A673 (cell line): ENCODE measurements around the gene DHRS12. TPM values are rescaled to one million over a fixed set of nuclear protein-coding genes. Genes with fewer than 3 reads are reported as not detected.

Experiments used
- BruUV-seq: library from RNA; stranded (reverse); fragments of 400-500 nt; replicated peaks from 2 replicates; lab custom pipeline; 2021; lab: Mats Ljungman, UMichigan
- CTCF ChIA-PET: fragments of 300-600 bp; sonication (Branson Sonifier 250); formaldehyde crosslinking; loops from one replicate; lab custom pipeline; 2022; ENCODE audit warnings: antibody characterized with exemption; lab: Charles Lee
- POLR2A ChIA-PET: fragments of 300-600 bp; sonication (Branson Sonifier 250); formaldehyde crosslinking; loops from one replicate; lab custom pipeline; 2022; ENCODE audit warnings: antibody characterized with exemption; ENCODE audit not compliant: low non-redundant PET; lab: Charles Lee
- DNase-seq: peaks from one replicate; pipeline ENCODE4 v3.0.0-alpha.2; 2015; ENCODE audit warnings: low spot score
- H3K27ac ChIP-seq: fragments of 200-600 bp; sonication (generic); 2 replicates; pipeline ENCODE4 v1.5.1; 2016; ENCODE audit warnings: mixed run types, low read depth, mild to moderate bottlenecking, mixed read lengths, antibody characterized with exemption, low read length; ENCODE audit not compliant: poor library complexity, severe bottlenecking
- H3K27me3 ChIP-seq: fragments of 200-600 bp; sonication (generic); replicated peaks from 2 replicates; pipeline ENCODE4 v1.6.1; 2017; ENCODE audit warnings: mixed run types, low read depth, mild to moderate bottlenecking, mixed read lengths, antibody characterized with exemption, low read length; ENCODE audit not compliant: insufficient read depth, poor library complexity
- H3K36me3 ChIP-seq: fragments of 200-600 bp; sonication (generic); 2 replicates; pipeline ENCODE4 v1.6.1; 2016; ENCODE audit warnings: mixed run types, mild to moderate bottlenecking, mixed read lengths, antibody characterized with exemption, low read length; ENCODE audit not compliant: insufficient read depth, poor library complexity, severe bottlenecking
- H3K4me1 ChIP-seq: fragments of 200-600 bp; sonication (generic); 2 replicates; pipeline ENCODE4 v1.6.1; 2017; ENCODE audit warnings: mixed run types, mild to moderate bottlenecking, mixed read lengths, antibody characterized with exemption, low read length; ENCODE audit not compliant: insufficient read depth, poor library complexity, severe bottlenecking
- H3K4me3 ChIP-seq: fragments of 200-600 bp; sonication (generic); 2 replicates; pipeline ENCODE4 v1.5.1; 2016; ENCODE audit warnings: low read depth, mixed run types, mild to moderate bottlenecking, mixed read lengths, low read length; ENCODE audit not compliant: poor library complexity, severe bottlenecking
- H3K9me3 ChIP-seq: fragments of 200-600 bp; sonication (generic); 2 replicates; pipeline ENCODE4 v1.6.1; 2016; ENCODE audit warnings: mixed run types, low read depth, mild to moderate bottlenecking, mixed read lengths, antibody characterized with exemption, low read length; ENCODE audit not compliant: poor library complexity, severe bottlenecking
- EZH2 ChIP-seq: fragments of 200-600 bp; sonication (generic); IDR thresholded peaks from 2 replicates; pipeline ENCODE4 v1.6.1; 2017; ENCODE audit warnings: borderline replicate concordance, low read depth, mild to moderate bottlenecking, mixed read lengths, antibody characterized with exemption, low read length; ENCODE audit not compliant: poor library complexity, severe bottlenecking
- intact Hi-C: fragments of 100-400 bp; cut with micrococcal nuclease; formaldehyde crosslinking; loops from one replicate; pipeline ENCODE4 v1.10.0; 2022; ENCODE audit not compliant: unreplicated experiment
- total RNA-seq: library from RNA; stranded (reverse); gene quantifications from 2 replicates; pipeline ENCODE4 v1.2.3, GENCODE V29; 2021
- TF ChIP-seq, protein P1 (sequence below): fragments of 300-800, 200-600 bp; sonication (generic); conservative IDR thresholded peaks from 2 replicates; pipeline ENCODE4 v1.5.1; 2017; ENCODE audit warnings: low read depth, mild to moderate bottlenecking, antibody characterized with exemption, low read length, moderate library complexity, mixed read lengths

DHRS12 gene
- total RNA-seq, 1 experiment from 2014 or later = 2.8 TPM

DNA sequence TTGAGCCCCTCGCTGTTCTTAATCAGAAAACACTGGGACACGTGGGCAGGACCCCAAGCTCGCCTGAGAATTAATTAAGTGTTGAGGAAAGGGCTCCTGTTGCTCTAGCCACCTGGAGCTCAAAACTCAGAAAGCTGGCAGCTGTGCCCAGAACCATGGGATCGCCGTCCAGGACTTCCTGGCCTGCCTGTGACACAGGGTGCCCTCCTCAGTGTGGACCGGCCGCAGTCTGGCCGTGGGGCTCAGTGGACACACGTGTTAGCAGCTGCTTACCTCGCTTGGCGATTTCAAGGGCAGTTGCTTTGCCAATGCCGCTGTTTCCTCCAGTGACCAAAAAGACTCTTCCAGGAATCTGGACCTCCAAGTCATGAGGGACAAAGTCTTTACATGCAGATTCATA is 4.7 kb downstream of the DHRS12 start:
- Histone ChIP-seq H3K9me3 (no peaks in the 10 kb centered on the region), H3K36me3 (no peaks in the 10 kb centered on the region), H3K27ac (no peak overlapping the region), H3K4me1 (peaks cover 20% of the 10 kb centered on the region), H3K4me3 (no peak overlapping the region), H3K27me3 (no peaks in the 10 kb centered on the region)
- TF ChIP-seq, protein P1, sequence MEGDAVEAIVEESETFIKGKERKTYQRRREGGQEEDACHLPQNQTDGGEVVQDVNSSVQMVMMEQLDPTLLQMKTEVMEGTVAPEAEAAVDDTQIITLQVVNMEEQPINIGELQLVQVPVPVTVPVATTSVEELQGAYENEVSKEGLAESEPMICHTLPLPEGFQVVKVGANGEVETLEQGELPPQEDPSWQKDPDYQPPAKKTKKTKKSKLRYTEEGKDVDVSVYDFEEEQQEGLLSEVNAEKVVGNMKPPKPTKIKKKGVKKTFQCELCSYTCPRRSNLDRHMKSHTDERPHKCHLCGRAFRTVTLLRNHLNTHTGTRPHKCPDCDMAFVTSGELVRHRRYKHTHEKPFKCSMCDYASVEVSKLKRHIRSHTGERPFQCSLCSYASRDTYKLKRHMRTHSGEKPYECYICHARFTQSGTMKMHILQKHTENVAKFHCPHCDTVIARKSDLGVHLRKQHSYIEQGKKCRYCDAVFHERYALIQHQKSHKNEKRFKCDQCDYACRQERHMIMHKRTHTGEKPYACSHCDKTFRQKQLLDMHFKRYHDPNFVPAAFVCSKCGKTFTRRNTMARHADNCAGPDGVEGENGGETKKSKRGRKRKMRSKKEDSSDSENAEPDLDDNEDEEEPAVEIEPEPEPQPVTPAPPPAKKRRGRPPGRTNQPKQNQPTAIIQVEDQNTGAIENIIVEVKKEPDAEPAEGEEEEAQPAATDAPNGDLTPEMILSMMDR = no peak
- no peak for TF ChIP-seq EZH2
- intact Hi-C loops = loop anchor here (5.0 to 10.0 kb wide), 3 partner anchors 294 to 572 kb away; no protein-coding TSS in a partner anchor
- BruUV-seq = no TSS peak
- POLR2A ChIA-PET = interaction anchor here (1.0 kb wide), 1 partner anchor 346 kb away, joined by 3 read pairs; no protein-coding TSS in a partner anchor
- no peak for DNase-seq
- CTCF ChIA-PET = no interaction called here

DNA sequence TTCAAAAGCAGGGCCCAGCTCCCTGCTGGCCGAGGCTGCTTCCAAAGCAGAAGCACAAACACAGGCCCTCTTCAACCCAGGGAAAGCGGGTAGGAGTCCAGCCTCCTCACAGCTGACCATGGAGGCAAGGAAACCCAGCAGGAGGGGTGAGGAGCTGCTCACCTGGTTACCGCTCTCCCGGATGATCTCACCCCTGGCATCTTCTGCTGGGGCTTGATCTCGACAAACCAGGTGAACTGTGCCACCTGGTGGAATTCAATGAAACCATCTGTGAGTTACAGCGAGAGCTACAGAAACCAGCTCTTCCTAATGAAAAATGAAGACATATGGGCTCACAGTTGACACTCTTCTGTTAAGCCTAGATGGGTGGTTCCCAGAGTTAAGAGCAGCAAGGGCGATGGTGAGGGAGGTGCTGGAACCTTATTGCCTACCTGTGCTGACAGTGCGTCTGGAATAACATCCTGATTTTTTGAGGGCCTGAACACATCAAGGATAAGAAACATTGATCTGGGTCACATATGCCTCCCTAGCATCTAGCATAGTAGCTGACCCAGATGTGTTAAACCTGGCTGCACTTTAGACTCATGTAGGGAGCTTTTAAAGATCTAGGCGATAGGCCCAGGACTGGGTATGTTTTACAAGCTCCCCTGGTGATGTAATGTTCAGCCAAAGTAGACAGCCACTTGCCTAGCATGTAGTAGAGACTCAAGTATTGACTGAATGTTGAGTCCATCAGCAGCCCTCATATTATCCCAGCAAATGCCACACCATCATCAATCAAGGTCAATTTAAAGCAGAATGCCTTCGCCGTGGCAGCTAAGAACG is 6.1 kb downstream of the DHRS12 start:
- ChIA-PET CTCF (interaction anchor here (0.6 to 1.5 kb wide), 7 partner anchors 12 to 672 kb away, joined by 3 to 10 read pairs (median 4); no protein-coding TSS in a partner anchor), POLR2A (interaction anchor here (0.5 to 0.6 kb wide), 2 partner anchors 107 to 353 kb away, joined by 4 to 8 read pairs; no protein-coding TSS in a partner anchor)
- Histone ChIP-seq H3K27me3 (no peaks in the 10 kb centered on the region), H3K9me3 (no peaks in the 10 kb centered on the region), H3K36me3 (no peaks in the 10 kb centered on the region), H3K27ac (no peak overlapping the region), H3K4me3 (no peak overlapping the region), H3K4me1 (peaks cover 13% of the 10 kb centered on the region)
- TF ChIP-seq, protein P1 = peak; percentile 58
- TF ChIP-seq EZH2 = no peak
- peak; percentile 63 for DNase-seq
- intact Hi-C loops = loop anchor here (5.0 to 10.0 kb wide), 3 partner anchors 293 to 571 kb away; no protein-coding TSS in a partner anchor
- BruUV-seq = no TSS peak

DNA sequence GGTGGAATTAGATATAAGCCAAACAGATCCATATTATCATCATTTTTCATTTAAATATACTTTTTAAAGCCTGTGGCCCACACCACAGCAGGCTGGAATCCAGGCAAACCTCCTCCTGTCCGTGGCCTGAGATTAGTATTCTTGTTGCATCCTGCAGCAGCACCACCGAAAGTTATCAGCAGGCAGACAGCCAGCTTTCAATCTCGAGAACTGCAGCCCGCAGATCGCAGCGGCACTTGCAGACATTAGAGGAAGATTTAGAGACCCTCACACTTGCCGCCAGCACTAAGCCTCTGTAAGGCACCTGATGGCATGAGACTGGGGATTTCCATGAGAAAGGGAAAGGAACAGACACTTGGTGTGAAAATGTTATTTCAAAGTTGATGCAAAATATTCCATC is 7.4 kb downstream of the DHRS12 start:
- Histone ChIP-seq H3K27ac (no peak overlapping the region), H3K9me3 (no peaks in the 10 kb centered on the region), H3K4me1 (peaks cover 6% of the 10 kb centered on the region), H3K27me3 (no peaks in the 10 kb centered on the region), H3K4me3 (no peak overlapping the region), H3K36me3 (no peaks in the 10 kb centered on the region)
- intact Hi-C loops = loop anchor here (5.0 to 10.0 kb wide), 3 partner anchors 292 to 569 kb away; no protein-coding TSS in a partner anchor
- TF ChIP-seq EZH2 = no peak
- ChIA-PET CTCF (no interaction called here), POLR2A (no interaction called here)
- no peak for DNase-seq
- no TSS peak for BruUV-seq
